ENCODE measurements around the gene CFAP69. TPM values are rescaled to one million over a fixed set of nuclear protein-coding genes. Genes with fewer than 3 reads are reported as not detected.
"Not testable (repeated sequence)": the region's sequence is repeated elsewhere in the genome, so short reads cannot be mapped to it uniquely, and the experiment has no call there.

The CFAP69 gene
- total RNA-seq, 1 experiment from 2014 or later = 1.8 TPM

DNA sequence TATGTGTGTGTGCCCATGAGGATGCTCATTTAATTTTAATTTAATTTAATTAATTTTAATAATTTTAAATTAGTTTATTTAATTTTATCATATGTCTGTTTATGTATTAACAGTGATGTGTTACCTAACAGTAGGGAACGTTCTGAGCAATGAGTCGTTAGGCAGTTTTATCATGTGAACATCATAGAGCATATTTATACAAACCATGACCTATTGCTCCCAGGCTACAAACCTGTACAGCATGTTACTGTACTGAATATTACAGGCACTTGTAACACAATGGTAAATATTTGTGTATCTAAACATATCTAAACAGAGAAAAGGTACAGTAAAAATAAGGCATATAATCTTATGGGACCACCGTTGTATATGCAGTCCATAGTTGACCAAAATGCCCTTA is 13.7 kb upstream of the CFAP69 start:
- no peak for DNase-seq (ENCODE audit: low spot score)

DNA sequence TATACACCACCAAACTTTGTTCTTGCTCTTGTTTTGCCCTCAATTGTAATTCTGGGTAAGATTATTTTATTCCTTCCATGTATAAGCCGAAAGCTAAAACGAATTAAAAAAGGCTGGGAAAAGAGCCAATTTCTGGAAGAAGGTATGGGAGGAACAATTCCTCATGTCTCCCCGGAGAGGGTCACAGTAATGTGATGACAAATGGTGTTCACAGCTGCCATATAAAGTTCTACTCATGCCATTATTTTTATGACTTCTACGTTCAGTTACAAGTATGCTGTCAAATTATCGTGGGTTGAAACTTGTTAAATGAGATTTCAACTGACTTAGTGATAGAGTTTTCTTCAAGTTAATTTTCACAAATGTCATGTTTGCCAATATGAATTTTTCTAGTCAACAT is 12.5 kb upstream of the CFAP69 start:
- no peak for DNase-seq (ENCODE audit: low spot score)

- DNase-seq (ENCODE audit: low spot score) = no peak
Measured at GRCh38 chr7:90233569-90233968, 11.4 kb upstream of the CFAP69 start.

- no peak for DNase-seq (ENCODE audit: low spot score)
Measured at GRCh38 chr7:90236721-90237289, 8.2 kb upstream of the CFAP69 start.

DNA sequence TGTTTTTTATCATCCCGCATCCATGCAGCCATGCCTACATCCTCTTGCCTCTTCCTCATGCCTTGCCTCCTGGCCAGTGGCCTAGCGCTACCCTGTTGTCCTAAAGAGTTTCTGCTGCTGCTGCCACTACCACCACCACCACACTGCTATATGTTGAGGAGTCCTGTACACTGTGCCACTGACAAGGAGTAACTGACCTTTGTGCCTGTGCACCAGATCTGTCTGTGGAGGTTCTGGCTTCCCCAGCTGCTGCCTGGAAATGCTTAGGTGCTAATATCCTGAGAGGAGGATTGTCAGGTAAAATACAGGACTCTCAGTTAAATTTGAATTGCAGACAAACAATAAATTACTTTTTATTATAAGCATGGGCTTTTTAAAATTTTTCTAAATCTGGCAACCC is 7.0 kb upstream of the CFAP69 start:
- no peak for DNase-seq (ENCODE audit: low spot score)

- no peak for DNase-seq (ENCODE audit: low spot score)
Measured at GRCh38 chr7:90238583-90238982, 6.4 kb upstream of the CFAP69 start.

GRCh38 chr7:90239050-90239449 is 5.9 kb upstream of the CFAP69 start:
- no peak for DNase-seq (ENCODE audit: low spot score)

GRCh38 chr7:90239625-90240228 is 5.2 kb upstream of the CFAP69 start:
- DNase-seq (ENCODE audit: low spot score) = no peak

- no peak for DNase-seq (ENCODE audit: low spot score)
Measured at GRCh38 chr7:90242369-90243168, 2.4 kb upstream of the CFAP69 start.

GRCh38 chr7:90243556-90243955 is 1.4 kb upstream of the CFAP69 start:
- no peak for DNase-seq (ENCODE audit: low spot score)

DNA sequence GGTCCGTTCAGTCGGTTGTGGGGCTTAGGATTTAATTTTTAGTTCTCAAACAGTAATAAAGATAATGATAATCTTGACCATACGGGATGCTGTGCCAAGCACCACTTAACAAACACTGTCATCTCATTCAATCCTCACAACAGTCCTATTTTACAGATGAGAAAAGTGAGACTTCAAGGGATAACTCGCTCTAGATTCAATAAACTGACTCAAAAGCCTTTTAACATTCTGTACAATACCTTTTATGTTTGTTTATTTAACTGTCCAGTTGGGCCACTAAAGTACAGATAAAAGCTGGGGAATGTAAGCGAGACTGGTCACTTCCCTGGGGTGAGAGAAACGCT is 437 bp upstream of the CFAP69 start:
- DNase-seq (ENCODE audit: low spot score) = no peak

DNA sequence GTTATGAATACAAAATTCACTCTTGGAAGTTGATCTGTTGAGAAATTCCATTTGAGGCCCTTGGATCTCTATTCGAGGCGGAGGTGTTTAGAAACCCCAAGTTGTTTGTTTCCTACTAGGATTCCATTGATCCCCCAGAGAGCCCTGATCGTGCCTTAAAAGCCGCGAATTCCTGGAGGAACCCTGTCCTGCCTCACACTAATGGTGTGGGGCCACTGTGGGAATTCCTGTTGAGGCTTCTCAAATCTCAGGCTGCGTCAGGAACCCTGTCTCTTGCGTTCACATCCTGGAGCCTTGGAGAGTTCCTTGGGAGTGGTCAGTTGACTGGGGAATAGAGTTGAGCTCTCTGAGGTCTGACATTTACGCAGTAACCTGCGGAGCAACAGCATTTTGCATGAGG is 1.2 kb downstream of the CFAP69 start:
- DNase-seq (ENCODE audit: low spot score) = no peak

GRCh38 chr7:90248706-90249105 is 3.7 kb downstream of the CFAP69 start:
- DNase-seq (ENCODE audit: low spot score) = no peak

- DNase-seq (ENCODE audit: low spot score) = no peak
Measured at GRCh38 chr7:90250601-90251303, 5.8 kb downstream of the CFAP69 start.

GRCh38 chr7:90251304-90251635 is 6.3 kb downstream of the CFAP69 start:
- peak; percentile 43 for DNase-seq (ENCODE audit: low spot score)

GRCh38 chr7:90256011-90256410 is 11.0 kb downstream of the CFAP69 start:
- DNase-seq (ENCODE audit: low spot score) = not testable (repeated sequence)

- DNase-seq (ENCODE audit: low spot score) = no peak
Measured at GRCh38 chr7:90256778-90257177, 11.8 kb downstream of the CFAP69 start.

- DNase-seq (ENCODE audit: low spot score) = no peak
Measured at GRCh38 chr7:90261441-90261840, 16.5 kb downstream of the CFAP69 start.

- peak; percentile 40 for DNase-seq (ENCODE audit: low spot score)
Measured at GRCh38 chr7:90262438-90262837, 17.5 kb downstream of the CFAP69 start.

DNA sequence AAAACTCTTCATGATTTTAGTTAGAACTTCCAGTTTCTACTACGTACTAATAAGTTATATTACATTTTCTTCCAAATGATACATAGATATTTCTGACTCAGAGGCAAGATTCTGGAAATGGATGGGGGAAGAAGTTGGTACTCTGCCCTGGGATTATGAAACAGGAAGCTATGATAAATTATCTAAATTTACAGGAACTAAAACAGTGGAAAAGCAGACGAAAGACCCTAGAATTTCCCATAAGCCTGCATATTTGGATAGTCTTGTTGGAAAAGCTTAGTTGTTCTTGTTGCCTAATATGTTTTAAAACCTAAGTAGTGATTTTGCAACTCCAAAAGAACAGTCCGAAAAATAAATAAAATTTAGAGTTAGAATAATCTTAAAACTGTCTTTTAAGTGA is 21.8 kb downstream of the CFAP69 start:
- no peak for DNase-seq (ENCODE audit: low spot score)

GRCh38 chr7:90267263-90267858 is 22.4 kb downstream of the CFAP69 start:
- no peak for DNase-seq (ENCODE audit: low spot score)

GRCh38 chr7:90269163-90269562 is 24.2 kb downstream of the CFAP69 start:
- no peak for DNase-seq (ENCODE audit: low spot score)

Data from H4 (cell line).